Inferior parietal cortex (tissue), 1 donor: ENCODE measurements around the gene CREBBP.

ENCODE experiments used
- DNase-seq: peaks from one replicate; pipeline ENCODE4 v3.0.0-alpha.2; 2016; ENCODE audit errors: extremely low spot score

CREBBP gene

DNA sequence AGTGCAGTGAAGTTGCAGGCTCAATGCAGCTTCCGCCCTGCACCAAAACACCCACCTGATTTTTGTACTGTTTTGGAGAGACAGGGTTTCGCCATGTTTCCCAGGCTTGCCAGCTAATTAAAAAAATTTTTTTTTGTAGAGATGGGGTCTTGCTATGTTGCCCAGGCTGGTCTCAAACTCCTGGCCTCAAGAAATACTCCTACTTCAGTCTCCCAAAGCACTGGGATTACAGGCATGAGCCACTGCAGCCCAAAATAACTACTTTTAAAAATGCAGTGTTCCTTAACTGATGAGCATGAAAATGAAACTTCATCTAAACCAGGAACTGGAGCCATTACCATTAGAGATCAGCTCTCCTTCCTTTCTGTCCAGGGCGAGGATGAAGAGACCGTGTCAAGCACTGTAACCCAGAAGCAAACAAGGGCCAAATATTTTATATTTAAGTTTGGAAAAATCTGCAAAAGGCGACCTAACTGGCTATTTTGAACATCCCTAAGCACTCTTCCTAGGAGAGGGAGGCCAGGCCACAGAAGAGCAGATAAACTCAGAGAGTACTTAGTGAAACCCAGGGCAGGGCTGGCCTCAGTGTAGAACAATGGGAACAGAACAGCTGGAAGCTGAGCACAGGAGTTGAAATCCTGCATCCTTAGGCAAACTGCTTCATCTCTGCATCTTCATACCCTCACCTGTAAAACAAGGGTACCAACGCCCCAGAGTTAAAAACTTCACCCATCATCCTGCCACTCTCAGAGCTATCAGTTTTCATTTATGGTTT is 24.0 kb downstream of the CREBBP start:
- no peak for DNase-seq

GRCh38 chr16:3854750-3855541 is 25.6 kb downstream of the CREBBP start:
- no peak for DNase-seq

- DNase-seq = no peak
These were observed 30.0 kb downstream of the CREBBP start for GRCh38 chr16:3850544-3850899.

- no peak for DNase-seq
These were observed 30.6 kb downstream of the CREBBP start for GRCh38 chr16:3849751-3850543.

- DNase-seq = no peak
These were observed 33.9 kb downstream of the CREBBP start for GRCh38 chr16:3846595-3847091.

DNA sequence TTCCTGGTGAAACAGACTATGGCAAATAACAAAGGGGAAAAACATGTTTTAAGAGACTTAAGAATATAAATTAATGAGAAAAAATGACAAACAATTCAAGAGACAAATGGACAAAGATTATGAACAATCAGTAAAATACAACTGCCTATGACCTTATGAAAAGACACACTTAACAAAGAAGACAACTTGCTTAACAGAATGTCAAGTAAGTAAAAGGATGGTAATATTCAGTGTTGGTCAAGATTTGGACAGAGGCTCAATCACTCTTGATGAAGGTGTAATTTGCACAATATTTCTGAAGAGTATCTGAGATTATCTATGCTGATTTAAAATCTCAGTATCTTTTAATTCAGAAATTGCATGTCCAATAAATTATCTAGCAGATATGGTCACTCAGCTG is 34.4 kb downstream of the CREBBP start:
- DNase-seq = no peak

DNA sequence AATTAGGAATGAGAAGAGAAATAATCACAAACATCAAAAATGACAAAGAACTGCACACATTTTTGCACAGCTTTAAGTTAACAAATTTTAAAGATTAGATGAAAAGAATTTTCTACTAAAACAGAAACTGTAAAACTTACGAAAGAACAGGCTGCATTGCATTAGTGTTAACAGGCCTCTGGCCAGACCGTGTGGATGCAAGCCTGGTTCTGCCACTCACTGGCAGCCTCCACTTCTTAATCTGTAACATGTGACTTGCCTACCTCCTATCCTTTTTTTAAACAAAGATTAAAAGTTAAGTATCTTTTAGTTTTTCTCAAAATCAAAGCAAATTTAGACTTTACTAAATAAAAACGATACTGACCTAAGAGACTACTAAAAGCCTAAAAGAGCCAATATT is 37.5 kb downstream of the CREBBP start:
- no peak for DNase-seq

- no peak for DNase-seq
These were observed 38.6 kb downstream of the CREBBP start for GRCh38 chr16:3841729-3842508.

DNA sequence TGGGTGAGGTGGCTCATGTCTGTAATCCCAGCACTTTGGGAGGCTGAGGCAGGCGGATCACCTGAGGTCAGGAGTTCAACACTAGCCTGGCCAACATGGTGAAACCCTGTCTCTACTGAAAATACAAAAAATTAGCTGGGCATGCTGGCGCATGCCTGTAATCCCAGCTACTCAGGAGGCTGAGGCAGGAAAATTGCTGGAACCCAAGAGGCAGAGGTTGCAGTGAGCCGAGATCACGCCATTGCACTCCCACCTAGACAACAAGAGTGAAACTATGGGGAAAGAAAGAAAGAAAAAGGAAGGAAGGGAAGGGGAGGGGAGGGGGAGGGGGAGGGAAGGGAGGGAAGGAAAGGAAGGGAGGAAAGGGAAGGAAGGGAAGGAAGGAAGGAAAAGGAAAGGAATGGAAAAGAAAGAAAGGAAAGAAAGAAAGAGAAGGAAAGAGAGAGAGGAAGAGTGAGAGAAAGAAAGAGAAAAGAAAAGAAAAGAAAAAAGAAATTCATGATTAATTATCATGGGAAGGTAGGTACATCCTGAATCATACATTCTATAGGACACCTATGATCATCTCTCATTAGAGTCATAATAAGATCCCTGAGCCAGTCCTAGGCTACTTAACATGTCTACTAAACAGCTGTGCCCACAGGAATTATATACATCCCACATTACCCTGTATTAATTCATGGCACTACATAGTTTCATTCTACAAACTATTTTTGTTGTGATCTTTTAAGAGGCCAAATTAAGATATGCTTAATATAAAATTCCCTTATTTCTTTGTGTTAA is 40.9 kb downstream of the CREBBP start:
- DNase-seq = no peak

GRCh38 chr16:3838600-3839401 is 41.7 kb downstream of the CREBBP start:
- no peak for DNase-seq

GRCh38 chr16:3837851-3838586 is 42.5 kb downstream of the CREBBP start:
- DNase-seq = no peak

- DNase-seq = no peak
These were observed 43.9 kb downstream of the CREBBP start for GRCh38 chr16:3836641-3837040.

DNA sequence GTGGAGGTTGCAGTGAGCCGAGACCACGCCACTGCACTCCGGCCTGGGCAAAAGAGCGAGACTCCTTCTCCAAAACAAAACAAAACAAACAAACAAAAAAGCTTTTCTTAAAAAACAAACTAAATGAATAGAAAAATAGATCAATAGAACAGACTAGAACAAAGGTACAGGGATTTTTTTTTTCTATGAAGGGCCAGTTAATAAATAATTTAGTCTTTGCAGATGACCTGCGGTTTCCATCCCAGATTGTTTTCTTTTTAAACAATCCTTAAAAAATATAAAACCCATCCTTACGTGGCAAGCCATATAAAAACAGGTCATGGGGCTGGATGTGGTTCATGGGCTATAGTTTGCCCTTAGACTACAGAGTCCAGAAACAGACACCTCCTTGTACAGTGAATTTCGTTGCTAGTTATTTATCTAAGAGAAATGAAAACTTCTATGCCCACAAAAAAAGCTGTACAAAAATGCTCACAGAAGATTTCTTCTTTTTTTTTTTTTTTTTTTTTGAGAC is 45.4 kb downstream of the CREBBP start:
- no peak for DNase-seq

DNA sequence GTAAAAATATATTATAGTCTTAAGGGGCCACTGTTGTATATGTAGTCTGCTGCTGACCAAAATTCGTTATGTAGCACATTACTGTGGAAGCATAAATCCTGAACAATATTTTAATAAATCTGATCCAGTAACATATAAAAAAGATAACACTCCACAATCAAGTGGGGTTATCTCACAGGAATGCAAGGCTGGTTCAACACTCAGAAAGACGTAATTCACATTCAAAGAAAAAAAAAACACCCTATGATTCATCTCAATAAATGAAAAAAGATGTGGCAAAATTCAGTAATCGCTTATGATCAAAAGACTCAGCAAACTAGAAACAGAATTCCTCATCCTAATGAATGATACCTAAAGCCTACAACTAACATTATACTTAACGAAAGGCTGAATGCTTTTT is 47.8 kb downstream of the CREBBP start:
- DNase-seq = no peak

- DNase-seq = no peak
These were observed 49.8 kb downstream of the CREBBP start for GRCh38 chr16:3830625-3831254.

DNA sequence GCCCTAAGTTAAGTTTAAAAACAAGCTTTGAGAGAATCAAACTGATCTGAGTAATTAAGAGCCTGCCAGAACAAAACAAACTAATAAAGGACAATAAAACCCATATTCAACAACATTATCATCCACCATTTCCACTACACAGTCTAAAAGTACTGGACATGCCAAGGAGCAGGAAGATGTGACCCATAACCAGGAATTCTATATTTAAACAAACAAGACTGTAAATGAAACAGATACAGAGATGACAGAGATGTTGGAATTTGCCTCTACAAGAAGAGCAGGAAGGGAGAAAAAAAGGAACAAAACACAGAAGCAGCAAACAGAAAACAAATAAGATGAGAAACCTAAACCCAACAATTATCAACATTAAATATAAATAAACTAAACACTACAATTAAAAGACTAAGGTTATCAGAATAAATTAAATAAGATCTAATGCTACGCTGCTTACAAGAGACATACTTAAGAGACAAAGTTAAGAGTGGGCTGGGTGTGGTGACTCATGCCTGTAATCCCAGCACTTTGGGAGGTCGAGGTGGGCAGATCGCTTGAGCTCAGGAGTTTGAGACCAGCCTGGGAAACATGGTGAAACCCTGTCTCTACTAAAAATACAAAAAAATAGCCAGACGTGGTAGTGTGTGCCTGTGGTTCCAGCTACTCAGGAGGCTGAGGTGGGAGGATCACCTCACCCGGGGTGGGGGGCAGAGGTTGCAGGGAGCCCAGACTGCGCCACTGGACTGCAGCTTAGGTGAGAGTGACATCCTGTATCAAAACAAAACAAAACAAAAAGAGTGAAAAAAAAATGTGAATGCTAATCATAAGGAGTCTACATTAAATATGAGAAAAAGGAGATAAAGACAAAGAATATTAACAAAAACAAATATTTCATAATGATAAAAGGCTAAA is 50.6 kb downstream of the CREBBP start:
- no peak for DNase-seq

GRCh38 chr16:3825940-3826339 is 54.6 kb downstream of the CREBBP start:
- no peak for DNase-seq
